Measurements from ENCODE around the gene GAS7.

- TF ChIP-seq CTCF (IDR thresholded peaks at IDR 0.05) (no peak), POLR2A (IDR thresholded peaks at IDR 0.05) (no peak)
These were observed 162.5 kb downstream of the GAS7 start for GRCh38 chr17:10035885-10036284.
